Immature natural killer cell (primary cell): ENCODE measurements around the gene HDDC2. TPM values are rescaled to one million over a fixed set of nuclear protein-coding genes. Genes with fewer than 3 reads are reported as not detected.
"Not testable (repeated sequence)": the region's sequence is repeated elsewhere in the genome, so short reads cannot be mapped to it uniquely, and the experiment has no call there.

ENCODE experiments used
- DNase-seq, 3 donors: peaks; one replicate each; pipeline ENCODE4 v3.0.0; 2022; ENCODE audit warnings: mixed read lengths in 1 of 3
- H3K27ac Mint-ChIP-seq, 6 donors: one replicate each; pipeline ENCODE4 v1.8.0; 2020; ENCODE audit warnings: mixed read lengths in 6 of 6, mild to moderate bottlenecking in 5 of 6, inconsistent platforms in 4 of 6, moderate library complexity in 3 of 6
- H3K27me3 Mint-ChIP-seq, 3 donors: one replicate each; pipeline ENCODE4 v1.8.0; 2020 to 2021; ENCODE audit warnings: low read depth in 3 of 3, mild to moderate bottlenecking in 3 of 3, mixed read lengths in 3 of 3, moderate library complexity in 3 of 3, inconsistent platforms in 1 of 3
- H3K36me3 Mint-ChIP-seq, 3 donors: one replicate each; pipeline ENCODE4 v1.8.0; 2020; ENCODE audit warnings: mixed read lengths in 3 of 3, inconsistent platforms in 2 of 3, mild to moderate bottlenecking in 2 of 3
- H3K4me1 Mint-ChIP-seq, 2 donors: one replicate each; pipeline ENCODE4 v1.8.0; 2020; ENCODE audit warnings: inconsistent platforms in 2 of 2, mild to moderate bottlenecking in 2 of 2, mixed read lengths in 2 of 2, moderate library complexity in 1 of 2
- H3K4me3 Mint-ChIP-seq, 5 donors: one replicate each; pipeline ENCODE4 v1.8.0; 2020; ENCODE audit warnings: mild to moderate bottlenecking in 5 of 5, mixed read lengths in 5 of 5, inconsistent platforms in 3 of 5, moderate library complexity in 3 of 5
- H3K9me3 Mint-ChIP-seq, 6 donors: one replicate each; pipeline ENCODE4 v1.8.0; 2020; ENCODE audit warnings: mild to moderate bottlenecking in 6 of 6, mixed read lengths in 6 of 6, inconsistent platforms in 4 of 6, moderate library complexity in 3 of 6
- polyA plus RNA-seq, 3 donors: library from polyadenylated mRNA; unstranded; fragments of 300-500 nt; fragmentation: Illumina TruSeq; gene quantifications; one replicate each; pipeline ENCODE4 v1.2.3, GENCODE V29; 2021

Gene HDDC2
- polyA plus RNA-seq, 3 donors from 2014 or later = 175 to 238 (median 228) TPM

- DNase-seq = peak; percentile 48 to 62 (median 59)
- peaks cover 19 to 35% (median 23%) of the 10 kb centered on the region in 3 donors for H3K36me3 Mint-ChIP-seq
- peaks cover 0 to 8% (median 4%) of the 10 kb centered on the region in 3 donors for H3K27me3 Mint-ChIP-seq
- H3K4me3 Mint-ChIP-seq = peak overlapping the region; percentile 92 to 97 (median 96)
- peaks cover 69 to 86% of the 10 kb centered on the region in 2 donors for H3K4me1 Mint-ChIP-seq
- H3K27ac Mint-ChIP-seq = peak overlapping the region; percentile 92 to 98 (median 96)
- no peaks in the 10 kb centered on the region for H3K9me3 Mint-ChIP-seq
Measured at GRCh38 chr6:125299257-125299656, 2.5 kb downstream of the HDDC2 start.

GRCh38 chr6:125296471-125296870 lies 5.3 kb downstream of the HDDC2 start:
- Mint-ChIP-seq H3K36me3 (peaks cover 23 to 54% (median 28%) of the 10 kb centered on the region in 3 donors), H3K27me3 (peaks cover 0 to 8% (median 4%) of the 10 kb centered on the region in 3 donors)

GRCh38 chr6:125294925-125295324 lies 6.8 kb downstream of the HDDC2 start:
- Mint-ChIP-seq H3K4me1 (peaks cover 45 to 80% of the 10 kb centered on the region in 2 donors), H3K27me3 (no peaks in the 10 kb centered on the region), H3K4me3 (no peak overlapping the region), H3K36me3 (peaks cover 25 to 60% (median 28%) of the 10 kb centered on the region in 3 donors), H3K27ac (peak overlapping the region in 2 of 6 donors; percentile 17 to 23), H3K9me3 (no peaks in the 10 kb centered on the region)
- DNase-seq = no peak

More at GRCh38 chr6:125296471-125296870, 5.3 kb downstream of the HDDC2 start:
- DNase-seq = no peak
- H3K27ac Mint-ChIP-seq = peak overlapping the region in 2 of 6 donors; percentile 0 to 19
- no peak overlapping the region for H3K4me3 Mint-ChIP-seq
- H3K4me1 Mint-ChIP-seq = peaks cover 60 to 90% of the 10 kb centered on the region in 2 donors
- H3K9me3 Mint-ChIP-seq = no peaks in the 10 kb centered on the region

- Mint-ChIP-seq H3K27ac (peak overlapping the region in 1 of 6 donors; percentile 19), H3K4me3 (no peak overlapping the region), H3K36me3 (peaks cover 27 to 64% (median 28%) of the 10 kb centered on the region in 3 donors), H3K9me3 (no peaks in the 10 kb centered on the region), H3K4me1 (peaks cover 38 to 76% of the 10 kb centered on the region in 2 donors), H3K27me3 (no peaks in the 10 kb centered on the region)
- DNase-seq = no peak
Measured at GRCh38 chr6:125294036-125294435, 7.7 kb downstream of the HDDC2 start.

- Mint-ChIP-seq H3K4me3 (no peak overlapping the region), H3K27ac (peak overlapping the region in 3 of 6 donors; percentile 61 to 75 (median 69)), H3K27me3 (no peaks in the 10 kb centered on the region), H3K36me3 (peaks cover 26 to 62% (median 27%) of the 10 kb centered on the region in 3 donors), H3K9me3 (no peaks in the 10 kb centered on the region), H3K4me1 (peaks cover 34 to 72% of the 10 kb centered on the region in 2 donors)
- no peak for DNase-seq
Measured at GRCh38 chr6:125293587-125293986, 8.2 kb downstream of the HDDC2 start.

- peaks cover 30 to 70% of the 10 kb centered on the region in 2 donors for H3K4me1 Mint-ChIP-seq
- H3K36me3 Mint-ChIP-seq = peaks cover 47 to 77% (median 66%) of the 10 kb centered on the region in 3 donors
- H3K4me3 Mint-ChIP-seq = no peak overlapping the region
- no peak for DNase-seq
- peak overlapping the region in 4 of 6 donors; percentile 8 to 73 (median 42) for H3K27ac Mint-ChIP-seq
- H3K9me3 Mint-ChIP-seq = peaks cover 0 to 2% (median 0%) of the 10 kb centered on the region in 6 donors
- no peaks in the 10 kb centered on the region for H3K27me3 Mint-ChIP-seq
Measured at GRCh38 chr6:125287718-125288117, 14.0 kb downstream of the HDDC2 start.

GRCh38 chr6:125285936-125286335 lies 15.8 kb downstream of the HDDC2 start:
- Mint-ChIP-seq H3K4me1 (peaks cover 44 to 80% of the 10 kb centered on the region in 2 donors), H3K9me3 (peaks cover 0 to 2% (median 0%) of the 10 kb centered on the region in 6 donors), H3K27me3 (peaks cover 0 to 2% (median 0%) of the 10 kb centered on the region in 3 donors), H3K36me3 (peaks cover 55 to 78% (median 77%) of the 10 kb centered on the region in 3 donors), H3K4me3 (no peak overlapping the region), H3K27ac (peak overlapping the region in 1 of 6 donors; percentile 15)
- DNase-seq = no peak

GRCh38 chr6:125285353-125285752 lies 16.4 kb downstream of the HDDC2 start:
- Mint-ChIP-seq H3K4me1 (peaks cover 50 to 86% of the 10 kb centered on the region in 2 donors), H3K4me3 (no peak overlapping the region), H3K27me3 (peaks cover 0 to 2% (median 0%) of the 10 kb centered on the region in 3 donors), H3K9me3 (peaks cover 0 to 5% (median 0%) of the 10 kb centered on the region in 6 donors), H3K36me3 (peaks cover 59 to 81% (median 80%) of the 10 kb centered on the region in 3 donors), H3K27ac (peak overlapping the region in 1 of 6 donors; percentile 2)
- DNase-seq = no peak

- Mint-ChIP-seq H3K4me1 (peaks cover 67 to 97% of the 10 kb centered on the region in 2 donors), H3K4me3 (peak overlapping the region in 2 of 5 donors; percentile 3 to 30)
Measured at GRCh38 chr6:125282470-125282869, 19.3 kb downstream of the HDDC2 start.

GRCh38 chr6:125280370-125281035 lies 21.3 kb downstream of the HDDC2 start:
- Mint-ChIP-seq H3K4me1 (peaks cover 79 to 99% of the 10 kb centered on the region in 2 donors), H3K27ac (peak overlapping the region; percentile 13 to 82 (median 67)), H3K36me3 (peaks cover 44 to 74% (median 63%) of the 10 kb centered on the region in 3 donors), H3K4me3 (peak overlapping the region in 3 of 5 donors; percentile 12 to 31 (median 30))
- H3K27me3 Mint-ChIP-seq, DNase-seq, H3K9me3 Mint-ChIP-seq: not testable (repeated sequence)

More at GRCh38 chr6:125282470-125282869, 19.3 kb downstream of the HDDC2 start:
- H3K27ac Mint-ChIP-seq, H3K9me3 Mint-ChIP-seq, DNase-seq, H3K27me3 Mint-ChIP-seq: not testable (repeated sequence)
- peaks cover 58 to 85% (median 80%) of the 10 kb centered on the region in 3 donors for H3K36me3 Mint-ChIP-seq

GRCh38 chr6:125279961-125280360 lies 21.8 kb downstream of the HDDC2 start:
- H3K4me1 Mint-ChIP-seq = peaks cover 84 to 99% of the 10 kb centered on the region in 2 donors
- H3K27ac Mint-ChIP-seq = peak overlapping the region; percentile 60 to 82 (median 67)
- DNase-seq = peak; percentile 22 to 39 (median 29)
- H3K9me3 Mint-ChIP-seq = peaks cover 0 to 4% (median 0%) of the 10 kb centered on the region in 6 donors
- H3K4me3 Mint-ChIP-seq = peak overlapping the region; percentile 30 to 49 (median 42)
- H3K27me3 Mint-ChIP-seq = peaks cover 0 to 2% (median 0%) of the 10 kb centered on the region in 3 donors
- H3K36me3 Mint-ChIP-seq = peaks cover 41 to 71% (median 59%) of the 10 kb centered on the region in 3 donors

- Mint-ChIP-seq H3K9me3 (peaks cover 0 to 4% (median 0%) of the 10 kb centered on the region in 6 donors), H3K27ac (peak overlapping the region in 5 of 6 donors; percentile 70 to 93 (median 89)), H3K36me3 (peaks cover 39 to 61% (median 41%) of the 10 kb centered on the region in 3 donors), H3K27me3 (peaks cover 0 to 2% (median 0%) of the 10 kb centered on the region in 3 donors), H3K4me3 (peak overlapping the region in 1 of 5 donors; percentile 33), H3K4me1 (peaks cover 73 to 88% of the 10 kb centered on the region in 2 donors)
- DNase-seq = no peak
Measured at GRCh38 chr6:125277838-125278237, 23.9 kb downstream of the HDDC2 start.

- peak; percentile 36 to 49 (median 44) for DNase-seq
- Mint-ChIP-seq H3K27ac (peak overlapping the region; percentile 79 to 93 (median 89)), H3K27me3 (no peaks in the 10 kb centered on the region), H3K4me3 (peak overlapping the region; percentile 64 to 82 (median 76)), H3K36me3 (peaks cover 29 to 59% (median 30%) of the 10 kb centered on the region in 3 donors), H3K4me1 (peaks cover 58 to 68% of the 10 kb centered on the region in 2 donors), H3K9me3 (peaks cover 0 to 3% (median 0%) of the 10 kb centered on the region in 6 donors)
Measured at GRCh38 chr6:125275779-125276178, 26.0 kb downstream of the HDDC2 start.

- peak overlapping the region in 1 of 5 donors; percentile 12 for H3K4me3 Mint-ChIP-seq
- H3K4me1 Mint-ChIP-seq = peaks cover 54 to 63% of the 10 kb centered on the region in 2 donors
- no peaks in the 10 kb centered on the region for H3K27me3 Mint-ChIP-seq
- peaks cover 0 to 2% (median 0%) of the 10 kb centered on the region in 6 donors for H3K9me3 Mint-ChIP-seq
- DNase-seq = no peak
- H3K27ac Mint-ChIP-seq = peak overlapping the region in 5 of 6 donors; percentile 2 to 79 (median 47)
- H3K36me3 Mint-ChIP-seq = peaks cover 24 to 52% (median 25%) of the 10 kb centered on the region in 3 donors
Measured at GRCh38 chr6:125274935-125275334, 26.8 kb downstream of the HDDC2 start.
